HEK293 (cell line): ENCODE data around the gene HMHB1.

Source experiments
- CTCF ChIP-seq: fragments of 450-650 bp; formaldehyde crosslinking; IDR thresholded peaks from 2 replicates; pipeline ENCODE4 v1.5.1; 2016; ENCODE audit warnings: missing biosample characterization, missing genetic modification characterization
- ZNF398 ChIP-seq: fragments of 450-650 bp; formaldehyde crosslinking; IDR thresholded peaks from 2 replicates; pipeline ENCODE4 v1.5.1; 2017; ENCODE audit warnings: missing biosample characterization, missing genetic modification characterization

GRCh38 chr5:143767162-143767561, 44.8 kb upstream of the HMHB1 start:
- TF ChIP-seq CTCF (tag by site-specific recombination) (no peak), ZNF398 (no peak)
